DND-41 (cell line): ENCODE data around the gene TM7SF3.

Source experiments
- CTCF ChIP-seq: IDR thresholded peaks from 2 replicates; pipeline ENCODE4 v1.5.1; 2012; ENCODE audit warnings: borderline replicate concordance, low read length, moderate library complexity, mild to moderate bottlenecking; ENCODE audit not compliant: poor library complexity, severe bottlenecking; ENCODE audit errors: extremely low read depth
- EZH2 ChIP-seq: IDR thresholded peaks from 3 replicates; pipeline ENCODE4 v1.6.1; 2012; ENCODE audit warnings: borderline replicate concordance, low read depth, mild to moderate bottlenecking, moderate library complexity, low read length, inconsistent platforms; ENCODE audit not compliant: severe bottlenecking

GRCh38 chr12:27015730-27016076 lies 1.5 kb upstream of the TM7SF3 start:
- TF ChIP-seq CTCF (peak; percentile 60), EZH2 (no peak)
